Calu3 (cell line): ENCODE results near the gene CHMP4B. TPM values are rescaled to one million over a fixed set of nuclear protein-coding genes. Genes with fewer than 3 reads are reported as not detected.

ENCODE experiments used
- BruUV-seq: library from RNA; stranded (reverse); fragments of 400-500 nt; replicated peaks from 2 replicates; lab custom pipeline; 2021; lab: Mats Ljungman, UMichigan
- CTCF ChIA-PET: fragments of 300-600 bp; sonication (Branson Sonifier 250); formaldehyde crosslinking; loops from one replicate; lab custom pipeline; 2022; ENCODE audit warnings: antibody characterized with exemption; lab: Charles Lee
- DNase-seq: peaks from one replicate; pipeline ENCODE4 v3.0.0; 2022
- H3K27ac Mint-ChIP-seq: one replicate; pipeline ENCODE4 v1.8.0; 2022; ENCODE audit warnings: mixed read lengths; ENCODE audit not compliant: unreplicated experiment
- H3K27me3 Mint-ChIP-seq: one replicate; pipeline ENCODE4 v1.8.0; 2022; ENCODE audit warnings: mixed read lengths; ENCODE audit not compliant: unreplicated experiment
- H3K36me3 Mint-ChIP-seq: one replicate; pipeline ENCODE4 v1.8.0; 2022; ENCODE audit warnings: mild to moderate bottlenecking, moderate library complexity, mixed read lengths; ENCODE audit not compliant: insufficient read depth, unreplicated experiment
- H3K4me1 Mint-ChIP-seq: one replicate; pipeline ENCODE4 v1.8.0; 2022; ENCODE audit warnings: mild to moderate bottlenecking, low read depth, mixed read lengths; ENCODE audit not compliant: unreplicated experiment
- H3K4me3 Mint-ChIP-seq: one replicate; pipeline ENCODE4 v1.8.0; 2022; ENCODE audit warnings: mild to moderate bottlenecking, low read depth, moderate library complexity, mixed read lengths; ENCODE audit not compliant: unreplicated experiment
- H3K9me3 Mint-ChIP-seq: one replicate; pipeline ENCODE4 v1.8.0; 2022; ENCODE audit warnings: low read depth, mixed read lengths; ENCODE audit not compliant: unreplicated experiment
- CTCF ChIP-seq: fragments of 200-600 bp; IDR thresholded peaks from one replicate; pipeline ENCODE4 v1.8.0; 2022; ENCODE audit warnings: antibody characterized with exemption; ENCODE audit not compliant: unreplicated experiment
- intact Hi-C: fragments of 100-400 bp; cut with micrococcal nuclease; formaldehyde crosslinking; loops from one replicate; pipeline ENCODE4 v1.10.0; 2022; ENCODE audit not compliant: unreplicated experiment
- total RNA-seq: library from RNA; stranded (reverse); gene quantifications from 2 replicates; pipeline ENCODE4 v1.2.3, GENCODE V29; 2022

Gene CHMP4B
- total RNA-seq, 1 experiment from 2014 or later: 234 TPM

- no peak for DNase-seq
- Mint-ChIP-seq H3K4me3 (no peak overlapping the region), H3K9me3 (no peaks in the 10 kb centered on the region), H3K36me3 (peaks cover 5% of the 10 kb centered on the region), H3K27ac (no peak overlapping the region), H3K4me1 (peaks cover 15% of the 10 kb centered on the region), H3K27me3 (no peaks in the 10 kb centered on the region)
- intact Hi-C loops: no loop called here
- no TSS peak for BruUV-seq
- CTCF ChIA-PET: no interaction called here
- no peak for TF ChIP-seq CTCF
These were observed 39.2 kb upstream of the CHMP4B start for GRCh38 chr20:33771938-33772337.

- Mint-ChIP-seq H3K27ac (no peak overlapping the region), H3K4me3 (no peak overlapping the region), H3K27me3 (no peaks in the 10 kb centered on the region), H3K36me3 (peaks cover 5% of the 10 kb centered on the region), H3K9me3 (no peaks in the 10 kb centered on the region), H3K4me1 (peaks cover 15% of the 10 kb centered on the region)
- no peak for DNase-seq
- no peak for TF ChIP-seq CTCF
- CTCF ChIA-PET: no interaction called here
- intact Hi-C loops: no loop called here
- no TSS peak for BruUV-seq
These were observed 38.7 kb upstream of the CHMP4B start for GRCh38 chr20:33772439-33772838.

GRCh38 chr20:33773412-33774089, 37.6 kb upstream of the CHMP4B start:
- Mint-ChIP-seq H3K4me3 (no peak overlapping the region), H3K36me3 (peaks cover 10% of the 10 kb centered on the region), H3K27me3 (no peaks in the 10 kb centered on the region), H3K27ac (no peak overlapping the region), H3K9me3 (no peaks in the 10 kb centered on the region), H3K4me1 (peaks cover 25% of the 10 kb centered on the region)
- DNase-seq: no peak
- CTCF ChIA-PET: no interaction called here
- intact Hi-C loops: no loop called here
- TF ChIP-seq CTCF: no peak
- BruUV-seq: no TSS peak

- Mint-ChIP-seq H3K27ac (peak overlapping the region; percentile 80), H3K4me3 (no peak overlapping the region), H3K27me3 (no peaks in the 10 kb centered on the region), H3K4me1 (peaks cover 41% of the 10 kb centered on the region), H3K36me3 (peaks cover 14% of the 10 kb centered on the region), H3K9me3 (peaks cover 4% of the 10 kb centered on the region)
- intact Hi-C loops: loop anchor here (2.0 kb wide), 1 partner anchor 45 kb away; no protein-coding TSS in a partner anchor
- BruUV-seq: no TSS peak
- TF ChIP-seq CTCF: no peak
- DNase-seq: no peak
- CTCF ChIA-PET: interaction anchor here (0.6 kb wide), 2 partner anchors 10 to 785 kb away, joined by 3 read pairs; no protein-coding TSS in a partner anchor
These were observed 33.3 kb upstream of the CHMP4B start for GRCh38 chr20:33777816-33778215.
